Fibroblast of lung (primary cell): ENCODE measurements around the gene SUFU. TPM values are rescaled to one million over a fixed set of nuclear protein-coding genes. Genes with fewer than 3 reads are reported as not detected.

Source experiments
- DNase-seq, 2 donors: peaks; one replicate each; pipeline versions ENCODE4 v3.0.0 to v3.0.0-alpha.2; 2010; ENCODE audit warnings: low read depth in 2 of 2
- H2AFZ ChIP-seq: 2 replicates; pipeline ENCODE4 v1.5.1; 2012; ENCODE audit warnings: low read length, control low read depth, inconsistent platforms
- H3K27ac ChIP-seq: 2 replicates; pipeline ENCODE4 v1.5.1; 2011; ENCODE audit warnings: low read length, control low read depth; ENCODE audit not compliant: insufficient read depth
- H3K27me3 ChIP-seq: 2 replicates; pipeline ENCODE4 v1.5.1; 2011; ENCODE audit warnings: mild to moderate bottlenecking, low read length; ENCODE audit not compliant: control insufficient read depth, insufficient read depth
- H3K36me3 ChIP-seq: 2 replicates; pipeline ENCODE4 v1.5.1; 2011; ENCODE audit warnings: low read length; ENCODE audit not compliant: control insufficient read depth, insufficient read depth
- H3K4me1 ChIP-seq: 2 replicates; pipeline ENCODE4 v1.5.1; 2011; ENCODE audit warnings: low read length; ENCODE audit not compliant: control insufficient read depth, insufficient read depth; ENCODE audit errors: extremely low read depth
- H3K4me2 ChIP-seq: 2 replicates; pipeline ENCODE4 v1.5.1; 2011; ENCODE audit warnings: low read length, control low read depth; ENCODE audit not compliant: insufficient read depth; ENCODE audit errors: extremely low read depth
- H3K4me3 ChIP-seq, 4 experiments: fragments of 200-600 bp in 1 of 4; sonication (generic) in 1 of 4; replicated peaks in 1 of 4; 2 replicates each; pipeline ENCODE4 v1.5.1; 2011 to 2016; ENCODE audit warnings: low read length in 4 of 4, low read depth in 3 of 4, mild to moderate bottlenecking in 3 of 4, control low read depth in 2 of 4, inconsistent platforms in 1 of 4, mixed read lengths in 1 of 4; ENCODE audit not compliant: insufficient read depth in 1 of 4; ENCODE audit errors: control extremely low read depth in 1 of 4
- H3K79me2 ChIP-seq: 2 replicates; pipeline ENCODE4 v1.5.1; 2012; ENCODE audit warnings: mild to moderate bottlenecking, low read length, inconsistent platforms; ENCODE audit not compliant: control insufficient read depth, insufficient read depth
- H3K9ac ChIP-seq: 2 replicates; pipeline ENCODE4 v1.5.1; 2011; ENCODE audit warnings: mild to moderate bottlenecking, low read length, control low read depth; ENCODE audit not compliant: insufficient read depth
- H3K9me3 ChIP-seq: 2 replicates; pipeline ENCODE4 v1.5.1; 2012; ENCODE audit warnings: low read depth, low read length; ENCODE audit not compliant: control insufficient read depth, insufficient read depth
- H4K20me1 ChIP-seq: 2 replicates; pipeline ENCODE4 v1.5.1; 2011; ENCODE audit warnings: low read length; ENCODE audit not compliant: control insufficient read depth, insufficient read depth; ENCODE audit errors: extremely low read depth
- CTCF ChIP-seq, 2 donors: IDR thresholded peaks in 1 of 2; conservative IDR thresholded peaks in 1 of 2; 1 replicate in 1 of 2; 2 replicates in 1 of 2; pipeline ENCODE4 v1.5.1; 2011 to 2012; ENCODE audit warnings: low read length in 2 of 2, control low read depth in 1 of 2, inconsistent platforms in 1 of 2, low read depth in 1 of 2, mild to moderate bottlenecking in 1 of 2
- EZH2 ChIP-seq: IDR thresholded peaks from 2 replicates; pipeline ENCODE4 v1.5.1; 2012; ENCODE audit warnings: low read length, control low read depth, mild to moderate bottlenecking; ENCODE audit errors: missing control alignments
- polyA plus RNA-seq, 2 donors: library from polyadenylated mRNA; depleted of rRNA in 1 of 2; stranded (reverse) in 1 of 2; unstranded in 1 of 2; fragments of >200 nt; gene quantifications; 2 replicates each; pipeline ENCODE4 v1.2.1, GENCODE V29; 2011 to 2012; ENCODE audit warnings: missing spikeins in 1 of 2
- total RNA-seq: library from RNA; depleted of rRNA; stranded (reverse); fragments of >200 nt; gene quantifications from 2 replicates; pipeline ENCODE4 v1.2.1, GENCODE V29; 2014

Gene SUFU
- total and polyA plus RNA-seq, 2 donors (not counting 1 experiment from before 2014, with no cell fraction given), result 4.3 to 5.6 TPM

- TF ChIP-seq CTCF (conservative IDR thresholded peaks at IDR 0.05 in 1 of 2, IDR thresholded peaks at IDR 0.05 in 1 of 2; ENCODE audit: low read depth in 1 of 2, low read length in 2 of 2) (no peak), EZH2 (no peak)
- DNase-seq, result no peak
- Histone ChIP-seq H3K4me3 (no peak overlapping the region), H3K9ac (no peak overlapping the region), H3K4me2 (no peak overlapping the region), H3K36me3 (peaks cover 6% of the 10 kb centered on the region), H3K79me2 (no peaks in the 10 kb centered on the region), H2AFZ (no peak overlapping the region), H3K9me3 (no peaks in the 10 kb centered on the region), H3K4me1 (peaks cover 19% of the 10 kb centered on the region), H4K20me1 (no peaks in the 10 kb centered on the region), H3K27ac (peak overlapping the region; percentile 33), H3K27me3 (no peaks in the 10 kb centered on the region)
Measured at GRCh38 chr10:102601639-102602038, 97.9 kb downstream of the SUFU start.

GRCh38 chr10:102602272-102603045, 98.7 kb downstream of the SUFU start:
- Histone ChIP-seq H3K4me1 (peaks cover 16% of the 10 kb centered on the region), H3K27me3 (no peaks in the 10 kb centered on the region), H4K20me1 (no peaks in the 10 kb centered on the region), H3K79me2 (no peaks in the 10 kb centered on the region), H3K36me3 (peaks cover 6% of the 10 kb centered on the region), H3K4me2 (no peak overlapping the region), H3K27ac (peak overlapping the region; percentile 33), H2AFZ (no peak overlapping the region), H3K9me3 (no peaks in the 10 kb centered on the region), H3K9ac (no peak overlapping the region), H3K4me3 (no peak overlapping the region)
- peak in 1 of 2 donors; percentile 51 for DNase-seq
- TF ChIP-seq EZH2 (no peak), CTCF (conservative IDR thresholded peaks at IDR 0.05 in 1 of 2, IDR thresholded peaks at IDR 0.05 in 1 of 2; ENCODE audit: low read depth in 1 of 2, low read length in 2 of 2) (no peak)

- Histone ChIP-seq H3K36me3 (peaks cover 6% of the 10 kb centered on the region), H2AFZ (no peak overlapping the region), H3K4me1 (peaks cover 16% of the 10 kb centered on the region), H3K4me2 (peak overlapping the region; percentile 18), H3K79me2 (no peaks in the 10 kb centered on the region), H4K20me1 (no peaks in the 10 kb centered on the region), H3K9ac (no peak overlapping the region), H3K4me3 (no peak overlapping the region), H3K27me3 (no peaks in the 10 kb centered on the region), H3K9me3 (no peaks in the 10 kb centered on the region), H3K27ac (peak overlapping the region; percentile 52)
- DNase-seq, result peak in 1 of 2 donors; percentile 53
- TF ChIP-seq EZH2 (no peak), CTCF (conservative IDR thresholded peaks at IDR 0.05 in 1 of 2, IDR thresholded peaks at IDR 0.05 in 1 of 2; ENCODE audit: low read depth in 1 of 2, low read length in 2 of 2) (no peak)
Measured at GRCh38 chr10:102603946-102604345, 100.2 kb downstream of the SUFU start.
